ENCODE results near the gene CTNNB1. TPM values are rescaled to one million over a fixed set of nuclear protein-coding genes. Genes with fewer than 3 reads are reported as not detected.

Gene CTNNB1
- total and polyA plus RNA-seq, 2 of the 13 experiments (the other 11 are each of a cell fraction or from before 2014, with no cell fraction given) = 398 to 489 TPM

DNA sequence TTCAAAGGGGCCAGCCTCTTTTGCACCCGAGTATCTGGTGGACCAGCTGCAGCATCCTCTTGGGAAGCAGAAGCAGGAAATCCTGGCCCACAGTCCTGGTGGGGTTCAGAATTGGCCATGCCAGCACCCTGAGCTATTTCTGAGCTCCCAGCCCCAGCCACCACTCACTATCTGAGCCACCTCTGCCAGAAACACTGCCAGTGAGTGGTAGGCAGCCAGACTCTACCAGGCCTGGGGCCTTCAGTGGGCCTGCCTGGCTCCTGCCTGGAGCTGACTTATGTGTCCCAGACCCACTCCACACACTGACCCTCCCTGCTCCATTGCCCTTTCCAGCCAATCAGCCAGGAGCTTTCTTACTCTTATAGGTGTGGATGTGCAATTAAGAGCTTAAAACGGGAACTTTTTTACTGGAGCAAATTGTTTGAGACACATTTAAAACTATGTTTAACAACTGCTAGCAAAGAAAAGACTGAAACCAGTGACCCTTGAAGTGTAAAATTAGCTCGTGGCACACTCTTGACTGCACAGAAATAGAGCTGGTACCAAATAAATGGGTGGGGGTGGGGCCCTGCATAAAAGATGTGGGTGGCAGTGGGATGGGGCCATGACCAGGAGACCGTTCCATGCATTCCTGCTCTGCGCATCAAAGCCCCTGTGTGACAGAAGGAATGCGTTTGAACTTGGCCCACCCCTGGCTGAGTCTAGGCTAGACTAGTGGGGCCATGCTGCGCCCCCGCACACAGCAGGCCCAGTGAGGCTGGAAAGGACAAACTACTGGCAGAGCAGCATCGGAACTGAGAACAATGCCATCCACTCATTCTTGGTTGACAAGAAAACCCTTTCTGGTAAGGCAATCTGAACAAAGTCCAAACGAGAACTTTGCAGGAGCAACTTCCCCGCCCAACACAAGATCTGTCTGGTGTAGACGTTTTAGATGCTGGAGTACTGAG is 48.0 kb downstream of the CTNNB1 start (continued):
- TF ChIP-seq, protein P1, sequence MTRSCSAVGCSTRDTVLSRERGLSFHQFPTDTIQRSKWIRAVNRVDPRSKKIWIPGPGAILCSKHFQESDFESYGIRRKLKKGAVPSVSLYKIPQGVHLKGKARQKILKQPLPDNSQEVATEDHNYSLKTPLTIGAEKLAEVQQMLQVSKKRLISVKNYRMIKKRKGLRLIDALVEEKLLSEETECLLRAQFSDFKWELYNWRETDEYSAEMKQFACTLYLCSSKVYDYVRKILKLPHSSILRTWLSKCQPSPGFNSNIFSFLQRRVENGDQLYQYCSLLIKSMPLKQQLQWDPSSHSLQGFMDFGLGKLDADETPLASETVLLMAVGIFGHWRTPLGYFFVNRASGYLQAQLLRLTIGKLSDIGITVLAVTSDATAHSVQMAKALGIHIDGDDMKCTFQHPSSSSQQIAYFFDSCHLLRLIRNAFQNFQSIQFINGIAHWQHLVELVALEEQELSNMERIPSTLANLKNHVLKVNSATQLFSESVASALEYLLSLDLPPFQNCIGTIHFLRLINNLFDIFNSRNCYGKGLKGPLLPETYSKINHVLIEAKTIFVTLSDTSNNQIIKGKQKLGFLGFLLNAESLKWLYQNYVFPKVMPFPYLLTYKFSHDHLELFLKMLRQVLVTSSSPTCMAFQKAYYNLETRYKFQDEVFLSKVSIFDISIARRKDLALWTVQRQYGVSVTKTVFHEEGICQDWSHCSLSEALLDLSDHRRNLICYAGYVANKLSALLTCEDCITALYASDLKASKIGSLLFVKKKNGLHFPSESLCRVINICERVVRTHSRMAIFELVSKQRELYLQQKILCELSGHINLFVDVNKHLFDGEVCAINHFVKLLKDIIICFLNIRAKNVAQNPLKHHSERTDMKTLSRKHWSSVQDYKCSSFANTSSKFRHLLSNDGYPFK (CRISPR knock-in tag; IDR thresholded peaks at IDR 0.05; ENCODE audit: borderline replicate concordance) = no peak
- TF ChIP-seq SRSF4 (IDR thresholded peaks at IDR 0.05; ENCODE audit: low read depth, low read length, poor library complexity, severe bottlenecking) (no peak), CAMTA2 (CRISPR knock-in tag; IDR thresholded peaks at IDR 0.05; ENCODE audit: borderline replicate concordance) (no peak), NR1H2 (CRISPR knock-in tag; IDR thresholded peaks at IDR 0.05; ENCODE audit: borderline replicate concordance, low read depth) (no peak), ZNF790 (CRISPR knock-in tag; IDR thresholded peaks at IDR 0.05; ENCODE audit: borderline replicate concordance) (no peak), ZNF589 (CRISPR knock-in tag; conservative IDR thresholded peaks at IDR 0.05) (no peak), RORA (CRISPR knock-in tag; IDR thresholded peaks at IDR 0.05) (no peak), ZBTB7A (CRISPR knock-in tag; IDR thresholded peaks at IDR 0.05) (no peak; the same call in 1 of the 2 replicates), NFYB (CRISPR knock-in tag; IDR thresholded peaks at IDR 0.05) (no peak), ZNF775 (CRISPR knock-in tag; IDR thresholded peaks at IDR 0.05; ENCODE audit: borderline replicate concordance) (no peak), NFKB2 (CRISPR knock-in tag; IDR thresholded peaks at IDR 0.05; ENCODE audit: borderline replicate concordance) (no peak), PTBP1 (IDR thresholded peaks at IDR 0.05; ENCODE audit: low read depth, low read length, poor library complexity, severe bottlenecking) (no peak), ZNF367 (CRISPR knock-in tag; IDR thresholded peaks at IDR 0.05; ENCODE audit: borderline replicate concordance) (no peak), JARID2 (CRISPR knock-in tag; IDR thresholded peaks at IDR 0.05; ENCODE audit: insufficient replicate concordance) (no peak), ZNF180 (CRISPR knock-in tag; IDR thresholded peaks at IDR 0.05; ENCODE audit: borderline replicate concordance, low read depth) (no peak), ZSCAN22 (CRISPR knock-in tag; IDR thresholded peaks at IDR 0.05) (no peak), ZNF567 (CRISPR knock-in tag; IDR thresholded peaks at IDR 0.05; ENCODE audit: borderline replicate concordance) (no peak), RARA (CRISPR knock-in tag; IDR thresholded peaks at IDR 0.05) (peak; percentile 91), ETV5 (CRISPR knock-in tag; IDR thresholded peaks at IDR 0.05; ENCODE audit: borderline replicate concordance) (peak; percentile 65; the same call in 1 of the 2 replicates), KLF9 (CRISPR knock-in tag; IDR thresholded peaks at IDR 0.05; ENCODE audit: low read depth) (no peak), NR2F6 (IDR thresholded peaks at IDR 0.05) (peak; percentile 37), NR2F6 (CRISPR knock-in tag; IDR thresholded peaks at IDR 0.05) (peak; percentile 80)
- TF ChIP-seq, protein P2, sequence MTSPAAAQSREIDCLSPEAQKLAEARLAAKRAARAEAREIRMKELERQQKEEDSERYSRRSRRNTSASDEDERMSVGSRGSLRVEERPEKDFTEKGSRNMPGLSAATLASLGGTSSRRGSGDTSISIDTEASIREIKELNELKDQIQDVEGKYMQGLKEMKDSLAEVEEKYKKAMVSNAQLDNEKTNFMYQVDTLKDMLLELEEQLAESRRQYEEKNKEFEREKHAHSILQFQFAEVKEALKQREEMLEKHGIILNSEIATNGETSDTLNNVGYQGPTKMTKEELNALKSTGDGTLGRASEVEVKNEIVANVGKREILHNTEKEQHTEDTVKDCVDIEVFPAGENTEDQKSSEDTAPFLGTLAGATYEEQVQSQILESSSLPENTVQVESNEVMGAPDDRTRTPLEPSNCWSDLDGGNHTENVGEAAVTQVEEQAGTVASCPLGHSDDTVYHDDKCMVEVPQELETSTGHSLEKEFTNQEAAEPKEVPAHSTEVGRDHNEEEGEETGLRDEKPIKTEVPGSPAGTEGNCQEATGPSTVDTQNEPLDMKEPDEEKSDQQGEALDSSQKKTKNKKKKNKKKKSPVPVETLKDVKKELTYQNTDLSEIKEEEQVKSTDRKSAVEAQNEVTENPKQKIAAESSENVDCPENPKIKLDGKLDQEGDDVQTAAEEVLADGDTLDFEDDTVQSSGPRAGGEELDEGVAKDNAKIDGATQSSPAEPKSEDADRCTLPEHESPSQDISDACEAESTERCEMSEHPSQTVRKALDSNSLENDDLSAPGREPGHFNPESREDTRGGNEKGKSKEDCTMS (CRISPR knock-in tag; conservative IDR thresholded peaks at IDR 0.05) = no peak
- TF ChIP-seq, protein P3, sequence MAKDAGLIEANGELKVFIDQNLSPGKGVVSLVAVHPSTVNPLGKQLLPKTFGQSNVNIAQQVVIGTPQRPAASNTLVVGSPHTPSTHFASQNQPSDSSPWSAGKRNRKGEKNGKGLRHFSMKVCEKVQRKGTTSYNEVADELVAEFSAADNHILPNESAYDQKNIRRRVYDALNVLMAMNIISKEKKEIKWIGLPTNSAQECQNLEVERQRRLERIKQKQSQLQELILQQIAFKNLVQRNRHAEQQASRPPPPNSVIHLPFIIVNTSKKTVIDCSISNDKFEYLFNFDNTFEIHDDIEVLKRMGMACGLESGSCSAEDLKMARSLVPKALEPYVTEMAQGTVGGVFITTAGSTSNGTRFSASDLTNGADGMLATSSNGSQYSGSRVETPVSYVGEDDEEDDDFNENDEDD (CRISPR knock-in tag; IDR thresholded peaks at IDR 0.05; ENCODE audit: borderline replicate concordance) = no peak

Measured in HepG2 (cell line).